Neural cell (in vitro differentiated cells): ENCODE measurements around the gene GUCY2C.

Source experiments
- CTCF ChIP-seq: fragments of 450-650 bp; IDR thresholded peaks from 2 replicates; pipeline ENCODE4 v1.5.1; 2014; ENCODE audit warnings: antibody characterized with exemption, mild to moderate bottlenecking, moderate library complexity; ENCODE audit not compliant: poor library complexity, severe bottlenecking
- EP300 ChIP-seq: fragments of 450-650 bp; conservative IDR thresholded peaks from 2 replicates; pipeline ENCODE4 v1.6.1; 2014; ENCODE audit warnings: antibody characterized with exemption, mild to moderate bottlenecking, moderate library complexity; ENCODE audit not compliant: poor library complexity, severe bottlenecking
- EZH2 ChIP-seq: fragments of 200-600, 300-800 bp; shearing (Covaris generic), sonication (generic); IDR thresholded peaks from 2 replicates; pipeline ENCODE4 v1.6.1; 2014; ENCODE audit warnings: antibody characterized with exemption, low read length, borderline replicate concordance, mild to moderate bottlenecking; ENCODE audit not compliant: insufficient read depth, poor library complexity, severe bottlenecking
- MXI1 ChIP-seq: fragments of 450-650 bp; conservative IDR thresholded peaks from 2 replicates; pipeline ENCODE4 v1.6.1; 2014; ENCODE audit warnings: antibody characterized with exemption, mild to moderate bottlenecking; ENCODE audit not compliant: poor library complexity, severe bottlenecking
- POLR2AphosphoS5 ChIP-seq: IDR thresholded peaks from 2 replicates; pipeline ENCODE4 v1.6.1; 2012
- RAD21 ChIP-seq: fragments of 450-650 bp; conservative IDR thresholded peaks from 2 replicates; pipeline ENCODE4 v1.6.1; 2014; ENCODE audit warnings: antibody characterized with exemption, mild to moderate bottlenecking, moderate library complexity
- REST ChIP-seq: IDR thresholded peaks from 2 replicates; pipeline ENCODE4 v1.6.1; 2012; ENCODE audit warnings: borderline replicate concordance

- TF ChIP-seq MXI1 (no peak), POLR2AphosphoS5 (no peak), EZH2 (no peak), CTCF (no peak), REST (no peak), EP300 (no peak), RAD21 (no peak)
These were observed 107.8 kb downstream of the GUCY2C start for GRCh38 chr12:14588571-14588970.
